K562 (cell line): ENCODE measurements around the gene CRLF1. TPM values are rescaled to one million over a fixed set of nuclear protein-coding genes. Genes with fewer than 3 reads are reported as not detected.

Source experiments
- ATF3 ChIP-seq, 2 experiments: fragments of 450-650 bp in 1 of 2; sonication (generic) in 1 of 2; formaldehyde crosslinking in 1 of 2; IDR thresholded peaks in 1 of 2; conservative IDR thresholded peaks in 1 of 2; 2 replicates each; pipeline versions ENCODE4 v1.6.1 to v1.8.1; 2016 to 2023; ENCODE audit warnings: mild to moderate bottlenecking in 2 of 2, moderate library complexity in 2 of 2, inconsistent platforms in 1 of 2, missing genetic modification reagents in 1 of 2
- C11orf30 ChIP-seq: fragments of 450-650 bp; IDR thresholded peaks from 2 replicates; pipeline ENCODE4 v1.6.1; 2016; ENCODE audit warnings: low read depth, mild to moderate bottlenecking
- CTCF ChIP-seq, 3 experiments: IDR thresholded peaks in 2 of 3; conservative IDR thresholded peaks in 1 of 3; 2 replicates each; pipeline ENCODE4 v1.5.1; 2011 to 2012; ENCODE audit warnings: low read length in 3 of 3, mild to moderate bottlenecking in 3 of 3, control low read depth in 2 of 3, improper control_type of control experiment in 1 of 3, inconsistent platforms in 1 of 3, low read depth in 1 of 3, mixed read lengths in 1 of 3, moderate library complexity in 1 of 3; ENCODE audit not compliant: insufficient read depth in 2 of 3
- EHMT2 ChIP-seq: fragments of 450-650 bp; IDR thresholded peaks from 2 replicates; pipeline ENCODE4 v1.6.1; 2018; ENCODE audit warnings: antibody characterized with exemption
- GABPB1 ChIP-seq: sonication (generic); formaldehyde crosslinking; IDR thresholded peaks from 2 replicates; pipeline ENCODE4 v1.8.0; 2022; ENCODE audit warnings: mild to moderate bottlenecking, missing genetic modification reagents
- HCFC1 ChIP-seq: IDR thresholded peaks from 2 replicates; pipeline ENCODE4 v1.6.1; 2012; ENCODE audit warnings: low read depth, low read length, improper control_type of control experiment
- KDM2B ChIP-seq: fragments of 250-450 bp; sonication (Bioruptor Pico); IDR thresholded peaks from 2 replicates; pipeline ENCODE4 v1.8.0; 2021; ENCODE audit warnings: mild to moderate bottlenecking, moderate library complexity
- KHSRP ChIP-seq: fragments of 450-650 bp; IDR thresholded peaks from 2 replicates; pipeline ENCODE4 v1.6.1; 2017
- KLF10 ChIP-seq: fragments of 250-450 bp; sonication (Bioruptor Pico); IDR thresholded peaks from 2 replicates; pipeline ENCODE4 v1.6.1; 2021; ENCODE audit warnings: matching md5 sums
- MITF ChIP-seq: IDR thresholded peaks from 2 replicates; pipeline ENCODE4 v1.6.1; 2014; ENCODE audit warnings: antibody characterized with exemption
- NCOR1 ChIP-seq: fragments of 450-650 bp; IDR thresholded peaks from 2 replicates; pipeline ENCODE4 v1.6.1; 2016; ENCODE audit warnings: mild to moderate bottlenecking, moderate library complexity
- NFATC3 ChIP-seq: fragments of 450-650 bp; IDR thresholded peaks from 2 replicates; pipeline ENCODE4 v1.6.1; 2017; ENCODE audit warnings: mild to moderate bottlenecking
- NFE2 ChIP-seq: IDR thresholded peaks from 2 replicates; pipeline ENCODE4 v1.6.1; 2014; ENCODE audit warnings: antibody characterized with exemption, low read depth
- PHB2 ChIP-seq: fragments of 450-650 bp; IDR thresholded peaks from 2 replicates; pipeline ENCODE4 v1.6.1; 2017; ENCODE audit warnings: low read depth
- SP1 ChIP-seq: sonication (generic); formaldehyde crosslinking; IDR thresholded peaks from 2 replicates; pipeline ENCODE4 v1.8.1; 2022; ENCODE audit warnings: mild to moderate bottlenecking, missing genetic modification reagents
- SP2 ChIP-seq: IDR thresholded peaks from 2 replicates; pipeline ENCODE4 v1.6.1; 2011; ENCODE audit warnings: mild to moderate bottlenecking, low read depth, low read length, moderate library complexity; ENCODE audit not compliant: poor library complexity, severe bottlenecking; ENCODE audit errors: extremely low read depth
- TRIM24 ChIP-seq, 2 experiments: fragments of 450-650 bp; IDR thresholded peaks; 2 replicates each; pipeline ENCODE4 v1.6.1; 2016
- ZNF12 ChIP-seq: sonication (generic); formaldehyde crosslinking; IDR thresholded peaks from 2 replicates; pipeline ENCODE4 v1.4.0; 2020; ENCODE audit warnings: mild to moderate bottlenecking, missing genetic modification reagents
- polyA plus RNA-seq, 8 experiments: library from polyadenylated mRNA; depleted of rRNA in 4 of 8; stranded (reverse) in 5 of 8; unstranded in 3 of 8; fragments of >200 nt; fragmentation: Nextera tagmentation in 2 of 8; fragmentation: Illumina TruSeq in 1 of 8; extraction: Ambion mirVana in 2 of 8; extraction: Trizol in 1 of 8; gene quantifications; 2 replicates each; pipeline versions ENCODE4 v1.2.1 to v1.2.3, GENCODE V29; 2011 to 2014; ENCODE audit warnings: inconsistent platforms in 1 of 8, missing spikeins in 1 of 8
- total RNA-seq, 7 experiments: library from RNA; depleted of rRNA in 6 of 7; stranded (reverse); fragments of >200 nt in 6 of 7; fragmentation: Illumina TruSeq in 2 of 7; extraction: Trizol in 2 of 7; gene quantifications; 2 replicates each; pipeline versions ENCODE4 v1.2.1 to v1.2.3, GENCODE V29; 2011 to 2021; ENCODE audit warnings: low replicate concordance in 1 of 7
- TF ChIP-seq, protein P1 (sequence below): fragments of 250-450 bp; sonication (Bioruptor Pico); IDR thresholded peaks from 2 replicates; pipeline ENCODE4 v1.4.0; 2020; ENCODE audit warnings: mild to moderate bottlenecking, moderate library complexity
- TF ChIP-seq, protein P2 (sequence below): fragments of 250-450 bp; sonication (Bioruptor Pico); IDR thresholded peaks from 2 replicates; pipeline ENCODE4 v1.9.0; 2021; ENCODE audit warnings: mild to moderate bottlenecking, inconsistent platforms

Gene CRLF1
- total and polyA plus RNA-seq, 9 of the 15 experiments (the other 6 are each of a cell fraction or from before 2014, with no cell fraction given), result 0.85 to 3.6 (median 1.7) TPM

DNA sequence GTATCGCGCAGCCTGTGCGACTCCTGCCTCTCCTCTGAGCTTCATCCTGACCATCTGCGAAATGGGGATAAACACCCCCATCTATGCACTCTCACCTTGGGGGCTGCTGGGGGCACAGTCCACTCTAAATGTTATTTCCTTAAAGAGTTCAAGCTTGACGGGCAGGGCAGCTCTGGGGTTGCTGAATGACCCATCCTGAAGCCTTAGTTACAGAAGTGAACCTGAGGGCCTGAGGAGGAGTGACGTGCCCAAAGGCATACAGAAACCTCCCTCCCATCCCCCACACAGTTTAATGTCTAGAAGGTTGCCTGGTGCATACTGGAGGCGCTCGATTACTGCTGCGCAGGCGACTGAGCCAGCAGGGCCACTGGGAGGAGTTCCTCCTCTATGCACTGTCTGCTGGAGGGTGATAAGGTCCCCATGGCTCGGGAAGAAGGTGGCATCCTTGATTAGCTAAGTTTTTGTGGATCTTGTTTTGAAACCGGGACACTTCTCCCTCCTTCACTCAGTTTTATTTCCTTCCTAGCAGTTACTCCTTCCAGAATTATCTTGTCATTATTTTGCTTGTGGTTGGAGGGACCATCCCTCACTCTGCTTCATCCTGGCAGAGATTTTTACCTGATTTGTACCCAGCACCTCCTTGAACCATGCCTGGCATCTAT is 62.7 kb downstream of the CRLF1 start (continued):
- TF ChIP-seq EHMT2, result peak; percentile 60; the same call in 1 of the 2 replicates
- TF ChIP-seq GABPB1 (CRISPR knock-in tag), result peak; percentile 44; the same call in 1 of the 2 replicates
- TF ChIP-seq, protein P1, sequence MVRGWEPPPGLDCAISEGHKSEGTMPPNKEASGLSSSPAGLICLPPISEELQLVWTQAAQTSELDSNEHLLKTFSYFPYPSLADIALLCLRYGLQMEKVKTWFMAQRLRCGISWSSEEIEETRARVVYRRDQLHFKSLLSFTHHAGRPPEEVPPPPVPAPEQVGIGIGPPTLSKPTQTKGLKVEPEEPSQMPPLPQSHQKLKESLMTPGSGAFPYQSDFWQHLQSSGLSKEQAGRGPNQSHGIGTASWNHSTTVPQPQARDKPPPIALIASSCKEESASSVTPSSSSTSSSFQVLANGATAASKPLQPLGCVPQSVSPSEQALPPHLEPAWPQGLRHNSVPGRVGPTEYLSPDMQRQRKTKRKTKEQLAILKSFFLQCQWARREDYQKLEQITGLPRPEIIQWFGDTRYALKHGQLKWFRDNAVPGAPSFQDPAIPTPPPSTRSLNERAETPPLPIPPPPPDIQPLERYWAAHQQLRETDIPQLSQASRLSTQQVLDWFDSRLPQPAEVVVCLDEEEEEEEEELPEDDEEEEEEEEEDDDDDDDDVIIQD (CRISPR knock-in tag), result no peak
- TF ChIP-seq SP1 (CRISPR knock-in tag), result peak; percentile 90; the same call in 1 of the 2 replicates
- TF ChIP-seq MITF, result peak; percentile 41; the same call in 1 of the 2 replicates
- TF ChIP-seq KLF10 (CRISPR knock-in tag), result no peak
- TF ChIP-seq KDM2B (CRISPR knock-in tag), result no peak
- TF ChIP-seq TRIM24 (IDR thresholded peaks at IDR 0.05), result peak; percentile 92 to 94
- TF ChIP-seq ATF3 (IDR thresholded peaks at IDR 0.05), result peak; percentile 42
- TF ChIP-seq ATF3 (CRISPR knock-in tag; conservative IDR thresholded peaks at IDR 0.05), result 0 out of 2 replicates have a peak, but pooled peaks have one; percentile 47
- peak; percentile 19; the same call in 1 of the 2 replicates for TF ChIP-seq NFE2
- TF ChIP-seq, protein P2, sequence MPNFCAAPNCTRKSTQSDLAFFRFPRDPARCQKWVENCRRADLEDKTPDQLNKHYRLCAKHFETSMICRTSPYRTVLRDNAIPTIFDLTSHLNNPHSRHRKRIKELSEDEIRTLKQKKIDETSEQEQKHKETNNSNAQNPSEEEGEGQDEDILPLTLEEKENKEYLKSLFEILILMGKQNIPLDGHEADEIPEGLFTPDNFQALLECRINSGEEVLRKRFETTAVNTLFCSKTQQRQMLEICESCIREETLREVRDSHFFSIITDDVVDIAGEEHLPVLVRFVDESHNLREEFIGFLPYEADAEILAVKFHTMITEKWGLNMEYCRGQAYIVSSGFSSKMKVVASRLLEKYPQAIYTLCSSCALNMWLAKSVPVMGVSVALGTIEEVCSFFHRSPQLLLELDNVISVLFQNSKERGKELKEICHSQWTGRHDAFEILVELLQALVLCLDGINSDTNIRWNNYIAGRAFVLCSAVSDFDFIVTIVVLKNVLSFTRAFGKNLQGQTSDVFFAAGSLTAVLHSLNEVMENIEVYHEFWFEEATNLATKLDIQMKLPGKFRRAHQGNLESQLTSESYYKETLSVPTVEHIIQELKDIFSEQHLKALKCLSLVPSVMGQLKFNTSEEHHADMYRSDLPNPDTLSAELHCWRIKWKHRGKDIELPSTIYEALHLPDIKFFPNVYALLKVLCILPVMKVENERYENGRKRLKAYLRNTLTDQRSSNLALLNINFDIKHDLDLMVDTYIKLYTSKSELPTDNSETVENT (CRISPR knock-in tag), result no peak
- TF ChIP-seq ZNF12 (CRISPR knock-in tag), result no peak
- TF ChIP-seq NFATC3, result peak; percentile 79; the same call in 1 of the 2 replicates
- TF ChIP-seq PHB2, result peak; percentile 94
- no peak; the same call in 1 of the 2 replicates for TF ChIP-seq C11orf30
- peak; percentile 74 for TF ChIP-seq KHSRP
- TF ChIP-seq NCOR1, result peak; percentile 98
- peak; percentile 38 to 66 (median 57); a peak in 4 of 6 replicates for TF ChIP-seq CTCF (IDR thresholded peaks at IDR 0.05 in 2 of 3, conservative IDR thresholded peaks at IDR 0.05 in 1 of 3; ENCODE audit: insufficient read depth in 2 of 3, low read depth in 1 of 3, low read length in 3 of 3)
- no peak for TF ChIP-seq SP2
- peak; percentile 27; the same call in 1 of the 2 replicates for TF ChIP-seq HCFC1
